ENCODE measurements around the gene LDLRAD3. TPM values are rescaled to one million over a fixed set of nuclear protein-coding genes. Genes with fewer than 3 reads are reported as not detected.

Gene LDLRAD3
- polyA plus RNA-seq, 1 of the 3 experiments (the other 2 are of a cell fraction), result 10.6 TPM

DNA sequence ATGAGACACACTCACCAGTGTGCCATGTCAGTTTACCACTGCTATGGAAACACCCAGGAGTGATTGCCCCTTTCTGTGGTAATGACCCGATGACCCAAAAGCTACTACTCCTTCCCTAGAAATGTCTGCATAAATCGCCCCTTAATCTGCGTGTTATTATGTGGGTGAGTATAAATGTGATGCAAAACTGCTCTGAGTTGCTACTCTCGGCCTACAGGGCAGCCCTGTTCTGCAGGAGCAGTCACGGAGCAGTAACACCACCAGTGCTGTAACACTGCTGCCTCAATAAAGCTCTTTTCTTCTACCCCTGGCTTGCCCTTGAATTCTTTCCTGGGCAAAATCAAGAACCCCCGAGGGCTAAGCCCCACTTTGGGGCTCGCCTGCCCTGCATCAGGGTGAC, 9.6 kb upstream of the LDLRAD3 start:
- H4K20me1 ChIP-seq (ENCODE audit: insufficient read depth), result no peaks in the 10 kb centered on the region
- no peak overlapping the region for H3K27ac ChIP-seq (ENCODE audit: low read depth in 2 of 2, low read length in 1 of 2)
- H3K9me3 ChIP-seq, result no peaks in the 10 kb centered on the region
- 75% methylated on average over 7 of the region's 7 CpGs for WGBS (ENCODE audit: low lambda C conversion rate)
- H3K9me2 ChIP-seq, result no peaks in the 10 kb centered on the region
- no peak for DNase-seq
- no peaks in the 10 kb centered on the region; a peak in 1 of 4 replicates for H3K4me1 ChIP-seq (ENCODE audit: control insufficient read depth in 1 of 2, insufficient read depth in 2 of 2, low read depth in 1 of 2, low read length in 1 of 2)
- H3K27me3 ChIP-seq (ENCODE audit: insufficient read depth), result no peaks in the 10 kb centered on the region
- CTCF ChIA-PET, result interaction anchor here (1.5 kb wide), 1 partner anchor 112 kb away, joined by 7 read pairs; no protein-coding TSS in a partner anchor
- no peak overlapping the region for H2AFZ ChIP-seq (ENCODE audit: low read depth)
- no peaks in the 10 kb centered on the region for H3K36me3 ChIP-seq (replicated peaks in 1 of 2; ENCODE audit: control insufficient read depth in 1 of 2, insufficient read depth in 2 of 2, low read length in 1 of 2)
- H3K79me2 ChIP-seq (ENCODE audit: insufficient read depth), result no peaks in the 10 kb centered on the region
- no peak overlapping the region for H3K4me2 ChIP-seq
- POLR2A ChIA-PET, result no interaction called here
- no peak overlapping the region for H3K9ac ChIP-seq
- TF ChIP-seq CHD2 (IDR thresholded peaks at IDR 0.05; ENCODE audit: low read length, partially characterized antibody), result no peak
- TF ChIP-seq YY1 (IDR thresholded peaks at IDR 0.05; ENCODE audit: low read depth), result no peak
- TF ChIP-seq NRF1 (IDR thresholded peaks at IDR 0.05; ENCODE audit: low read depth, low read length), result no peak
- TF ChIP-seq NFIC (IDR thresholded peaks at IDR 0.05; ENCODE audit: borderline replicate concordance), result no peak
- no peak for TF ChIP-seq RCOR1 (IDR thresholded peaks at IDR 0.05; ENCODE audit: low read length)
- no peak for TF ChIP-seq TCF12 (IDR thresholded peaks at IDR 0.05)
- TF ChIP-seq, protein P1, sequence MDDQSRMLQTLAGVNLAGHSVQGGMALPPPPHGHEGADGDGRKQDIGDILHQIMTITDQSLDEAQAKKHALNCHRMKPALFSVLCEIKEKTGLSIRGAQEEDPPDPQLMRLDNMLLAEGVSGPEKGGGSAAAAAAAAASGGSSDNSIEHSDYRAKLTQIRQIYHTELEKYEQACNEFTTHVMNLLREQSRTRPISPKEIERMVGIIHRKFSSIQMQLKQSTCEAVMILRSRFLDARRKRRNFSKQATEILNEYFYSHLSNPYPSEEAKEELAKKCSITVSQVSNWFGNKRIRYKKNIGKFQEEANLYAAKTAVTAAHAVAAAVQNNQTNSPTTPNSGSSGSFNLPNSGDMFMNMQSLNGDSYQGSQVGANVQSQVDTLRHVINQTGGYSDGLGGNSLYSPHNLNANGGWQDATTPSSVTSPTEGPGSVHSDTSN (IDR thresholded peaks at IDR 0.05), result no peak
- TF ChIP-seq POLR2AphosphoS5 (IDR thresholded peaks at IDR 0.05; ENCODE audit: low read depth, low read length), result no peak
- TF ChIP-seq, protein P2, sequence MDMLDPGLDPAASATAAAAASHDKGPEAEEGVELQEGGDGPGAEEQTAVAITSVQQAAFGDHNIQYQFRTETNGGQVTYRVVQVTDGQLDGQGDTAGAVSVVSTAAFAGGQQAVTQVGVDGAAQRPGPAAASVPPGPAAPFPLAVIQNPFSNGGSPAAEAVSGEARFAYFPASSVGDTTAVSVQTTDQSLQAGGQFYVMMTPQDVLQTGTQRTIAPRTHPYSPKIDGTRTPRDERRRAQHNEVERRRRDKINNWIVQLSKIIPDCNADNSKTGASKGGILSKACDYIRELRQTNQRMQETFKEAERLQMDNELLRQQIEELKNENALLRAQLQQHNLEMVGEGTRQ (IDR thresholded peaks at IDR 0.05; ENCODE audit: borderline replicate concordance, low read depth, low read length), result no peak
- no peak for TF ChIP-seq FOXJ3 (CRISPR knock-in tag; IDR thresholded peaks at IDR 0.05)
- no peak for TF ChIP-seq RFX5 (IDR thresholded peaks at IDR 0.05; ENCODE audit: low read length)
- TF ChIP-seq MEF2A (IDR thresholded peaks at IDR 0.05; ENCODE audit: borderline replicate concordance, low read depth), result no peak
- TF ChIP-seq SIN3A (IDR thresholded peaks at IDR 0.05; ENCODE audit: borderline replicate concordance, low read depth, low read length), result no peak
- TF ChIP-seq JUND (IDR thresholded peaks at IDR 0.05), result no peak
- TF ChIP-seq GATA2 (CRISPR knock-in tag; IDR thresholded peaks at IDR 0.05), result no peak
- TF ChIP-seq, protein P3, sequence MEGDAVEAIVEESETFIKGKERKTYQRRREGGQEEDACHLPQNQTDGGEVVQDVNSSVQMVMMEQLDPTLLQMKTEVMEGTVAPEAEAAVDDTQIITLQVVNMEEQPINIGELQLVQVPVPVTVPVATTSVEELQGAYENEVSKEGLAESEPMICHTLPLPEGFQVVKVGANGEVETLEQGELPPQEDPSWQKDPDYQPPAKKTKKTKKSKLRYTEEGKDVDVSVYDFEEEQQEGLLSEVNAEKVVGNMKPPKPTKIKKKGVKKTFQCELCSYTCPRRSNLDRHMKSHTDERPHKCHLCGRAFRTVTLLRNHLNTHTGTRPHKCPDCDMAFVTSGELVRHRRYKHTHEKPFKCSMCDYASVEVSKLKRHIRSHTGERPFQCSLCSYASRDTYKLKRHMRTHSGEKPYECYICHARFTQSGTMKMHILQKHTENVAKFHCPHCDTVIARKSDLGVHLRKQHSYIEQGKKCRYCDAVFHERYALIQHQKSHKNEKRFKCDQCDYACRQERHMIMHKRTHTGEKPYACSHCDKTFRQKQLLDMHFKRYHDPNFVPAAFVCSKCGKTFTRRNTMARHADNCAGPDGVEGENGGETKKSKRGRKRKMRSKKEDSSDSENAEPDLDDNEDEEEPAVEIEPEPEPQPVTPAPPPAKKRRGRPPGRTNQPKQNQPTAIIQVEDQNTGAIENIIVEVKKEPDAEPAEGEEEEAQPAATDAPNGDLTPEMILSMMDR (IDR thresholded peaks at IDR 0.05), result no peak
- no peak for TF ChIP-seq RXRA (IDR thresholded peaks at IDR 0.05; ENCODE audit: borderline replicate concordance, low read depth)
- TF ChIP-seq, protein P4, sequence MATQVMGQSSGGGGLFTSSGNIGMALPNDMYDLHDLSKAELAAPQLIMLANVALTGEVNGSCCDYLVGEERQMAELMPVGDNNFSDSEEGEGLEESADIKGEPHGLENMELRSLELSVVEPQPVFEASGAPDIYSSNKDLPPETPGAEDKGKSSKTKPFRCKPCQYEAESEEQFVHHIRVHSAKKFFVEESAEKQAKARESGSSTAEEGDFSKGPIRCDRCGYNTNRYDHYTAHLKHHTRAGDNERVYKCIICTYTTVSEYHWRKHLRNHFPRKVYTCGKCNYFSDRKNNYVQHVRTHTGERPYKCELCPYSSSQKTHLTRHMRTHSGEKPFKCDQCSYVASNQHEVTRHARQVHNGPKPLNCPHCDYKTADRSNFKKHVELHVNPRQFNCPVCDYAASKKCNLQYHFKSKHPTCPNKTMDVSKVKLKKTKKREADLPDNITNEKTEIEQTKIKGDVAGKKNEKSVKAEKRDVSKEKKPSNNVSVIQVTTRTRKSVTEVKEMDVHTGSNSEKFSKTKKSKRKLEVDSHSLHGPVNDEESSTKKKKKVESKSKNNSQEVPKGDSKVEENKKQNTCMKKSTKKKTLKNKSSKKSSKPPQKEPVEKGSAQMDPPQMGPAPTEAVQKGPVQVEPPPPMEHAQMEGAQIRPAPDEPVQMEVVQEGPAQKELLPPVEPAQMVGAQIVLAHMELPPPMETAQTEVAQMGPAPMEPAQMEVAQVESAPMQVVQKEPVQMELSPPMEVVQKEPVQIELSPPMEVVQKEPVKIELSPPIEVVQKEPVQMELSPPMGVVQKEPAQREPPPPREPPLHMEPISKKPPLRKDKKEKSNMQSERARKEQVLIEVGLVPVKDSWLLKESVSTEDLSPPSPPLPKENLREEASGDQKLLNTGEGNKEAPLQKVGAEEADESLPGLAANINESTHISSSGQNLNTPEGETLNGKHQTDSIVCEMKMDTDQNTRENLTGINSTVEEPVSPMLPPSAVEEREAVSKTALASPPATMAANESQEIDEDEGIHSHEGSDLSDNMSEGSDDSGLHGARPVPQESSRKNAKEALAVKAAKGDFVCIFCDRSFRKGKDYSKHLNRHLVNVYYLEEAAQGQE (IDR thresholded peaks at IDR 0.05; ENCODE audit: low read depth, low read length), result no peak
- TF ChIP-seq SMC3 (IDR thresholded peaks at IDR 0.05; ENCODE audit: low read depth, low read length), result no peak
- TF ChIP-seq, protein P5, sequence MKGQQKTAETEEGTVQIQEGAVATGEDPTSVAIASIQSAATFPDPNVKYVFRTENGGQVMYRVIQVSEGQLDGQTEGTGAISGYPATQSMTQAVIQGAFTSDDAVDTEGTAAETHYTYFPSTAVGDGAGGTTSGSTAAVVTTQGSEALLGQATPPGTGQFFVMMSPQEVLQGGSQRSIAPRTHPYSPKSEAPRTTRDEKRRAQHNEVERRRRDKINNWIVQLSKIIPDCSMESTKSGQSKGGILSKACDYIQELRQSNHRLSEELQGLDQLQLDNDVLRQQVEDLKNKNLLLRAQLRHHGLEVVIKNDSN (IDR thresholded peaks at IDR 0.05; ENCODE audit: borderline replicate concordance, low read depth), result no peak
- H3K4me3 ChIP-seq (ENCODE audit: low read depth in 2 of 2, low read length in 1 of 2), result no peak overlapping the region
- no peaks in the 10 kb centered on the region for H3F3A ChIP-seq (replicated peaks; ENCODE audit: insufficient read depth)

Measured in SK-N-SH (cell line).